ENCODE measurements around the gene NFIA.
A peak's percentile ranks its signal among the peaks of the same experiment; 100 is the strongest.

Gene NFIA

GRCh38 chr1:61220536-61220935 is 138.2 kb downstream of the NFIA start:
- DNase-seq, result peak; percentile 9

- DNase-seq, result no peak
Measured at GRCh38 chr1:61221642-61222041, 139.3 kb downstream of the NFIA start.

- DNase-seq, result no peak
Measured at GRCh38 chr1:61222240-61222639, 139.9 kb downstream of the NFIA start.

- DNase-seq, result no peak
Measured at GRCh38 chr1:61223140-61223539, 140.8 kb downstream of the NFIA start.

GRCh38 chr1:61224609-61225008 is 142.2 kb downstream of the NFIA start:
- no peak for DNase-seq

GRCh38 chr1:61225478-61225877 is 143.1 kb downstream of the NFIA start:
- no peak for DNase-seq

- no peak for DNase-seq
Measured at GRCh38 chr1:61226791-61227567, 144.6 kb downstream of the NFIA start.

- DNase-seq, result no peak
Measured at GRCh38 chr1:61227857-61228550, 145.6 kb downstream of the NFIA start.

GRCh38 chr1:61230523-61230922 is 148.2 kb downstream of the NFIA start:
- DNase-seq, result no peak

- DNase-seq, result no peak
Measured at GRCh38 chr1:61231795-61232194, 149.4 kb downstream of the NFIA start.

- DNase-seq, result no peak
Measured at GRCh38 chr1:61233121-61233660, 150.8 kb downstream of the NFIA start.

GRCh38 chr1:61234587-61234919 is 152.2 kb downstream of the NFIA start:
- no peak for DNase-seq

GRCh38 chr1:61237147-61237546 is 154.8 kb downstream of the NFIA start:
- no peak for DNase-seq

- no peak for DNase-seq
Measured at GRCh38 chr1:61237659-61238358, 155.4 kb downstream of the NFIA start.

GRCh38 chr1:61238359-61238665 is 156.0 kb downstream of the NFIA start:
- no peak for DNase-seq

GRCh38 chr1:61240878-61241277 is 158.5 kb downstream of the NFIA start:
- DNase-seq, result no peak

- no peak for DNase-seq
Measured at GRCh38 chr1:61241411-61241838, 159.1 kb downstream of the NFIA start.

GRCh38 chr1:61241973-61242381 is 159.6 kb downstream of the NFIA start:
- DNase-seq, result no peak

- DNase-seq, result peak; percentile 76
Measured at GRCh38 chr1:61244114-61244513, 161.8 kb downstream of the NFIA start.

- DNase-seq, result no peak
Measured at GRCh38 chr1:61245696-61246400, 163.5 kb downstream of the NFIA start.

GRCh38 chr1:61247051-61247825 is 164.9 kb downstream of the NFIA start:
- DNase-seq, result no peak

All from fibroblast of skin of abdomen (primary cell).